ENCODE measurements around the gene SYT9.
A peak's percentile ranks its signal among the peaks of the same experiment; 100 is the strongest.

SYT9 gene

GRCh38 chr11:7428196-7428595 is 176.5 kb downstream of the SYT9 start:
- no peak for DNase-seq

- DNase-seq: no peak
Observed at GRCh38 chr11:7430496-7430895, 178.8 kb downstream of the SYT9 start.

GRCh38 chr11:7435176-7435575 is 183.5 kb downstream of the SYT9 start:
- DNase-seq: no peak

- no peak for DNase-seq
Observed at GRCh38 chr11:7436146-7436545, 184.4 kb downstream of the SYT9 start.

- DNase-seq: peak in 2 of 6 experiments; percentile 4 to 19
Observed at GRCh38 chr11:7436657-7437056, 185.0 kb downstream of the SYT9 start.

GRCh38 chr11:7437696-7438095 is 186.0 kb downstream of the SYT9 start:
- DNase-seq: no peak

GRCh38 chr11:7439746-7440320 is 188.1 kb downstream of the SYT9 start:
- DNase-seq: no peak

GRCh38 chr11:7442588-7443215 is 191.0 kb downstream of the SYT9 start:
- peak; percentile 5 to 71 (median 52) for DNase-seq

- DNase-seq: no peak
Observed at GRCh38 chr11:7444091-7444981, 192.6 kb downstream of the SYT9 start.

- DNase-seq: no peak
Observed at GRCh38 chr11:7445564-7445963, 193.9 kb downstream of the SYT9 start.

GRCh38 chr11:7448201-7448600 is 196.5 kb downstream of the SYT9 start:
- DNase-seq: no peak

GRCh38 chr11:7449211-7449840 is 197.6 kb downstream of the SYT9 start:
- DNase-seq: no peak

GRCh38 chr11:7449841-7450214 is 198.1 kb downstream of the SYT9 start:
- no peak for DNase-seq

- DNase-seq: no peak
Observed at GRCh38 chr11:7450836-7451235, 199.1 kb downstream of the SYT9 start.

- DNase-seq: no peak
Observed at GRCh38 chr11:7451520-7451919, 199.8 kb downstream of the SYT9 start.

GRCh38 chr11:7451952-7452494 is 200.3 kb downstream of the SYT9 start:
- no peak for DNase-seq

- DNase-seq: no peak
Observed at GRCh38 chr11:7454854-7455253, 203.2 kb downstream of the SYT9 start.

- no peak for DNase-seq
Observed at GRCh38 chr11:7457211-7457610, 205.5 kb downstream of the SYT9 start.

GRCh38 chr11:7462706-7463105 is 211.0 kb downstream of the SYT9 start:
- DNase-seq: no peak

- no peak for DNase-seq
Observed at GRCh38 chr11:7467652-7468051, 215.9 kb downstream of the SYT9 start.

GRCh38 chr11:7469351-7469865 is 217.7 kb downstream of the SYT9 start:
- DNase-seq: no peak

- DNase-seq: no peak
Observed at GRCh38 chr11:7471071-7471470, 219.4 kb downstream of the SYT9 start.

- DNase-seq: no peak
Observed at GRCh38 chr11:7473717-7474116, 222.0 kb downstream of the SYT9 start.
